ENCODE data around the gene LIN28A.
"Not testable (repeated sequence)": the region's sequence is repeated elsewhere in the genome, so short reads cannot be mapped to it uniquely, and the experiment has no call there.

The LIN28A gene

DNA sequence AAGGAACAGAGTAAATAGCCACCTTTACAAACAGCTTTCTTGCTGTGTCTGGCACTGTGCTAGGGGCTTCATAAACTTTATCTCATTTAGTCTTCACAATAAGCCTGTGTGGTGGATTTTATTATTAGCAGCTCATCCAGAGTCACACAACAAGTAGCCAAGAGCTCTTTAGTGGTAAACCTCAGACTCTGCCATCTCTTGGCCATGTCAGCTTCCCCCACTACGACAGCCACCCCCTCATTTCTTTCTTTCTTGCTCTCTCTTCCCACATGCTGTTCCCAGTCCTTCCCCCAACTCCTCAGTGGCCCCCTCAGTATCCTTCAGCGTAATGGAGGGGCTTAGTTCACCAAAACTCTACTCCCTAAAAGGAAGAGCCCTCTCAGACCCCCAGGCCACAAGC, 36.8 kb upstream of the LIN28A start:
- Histone ChIP-seq H3K4me3 (ENCODE audit: low read length) (no peak overlapping the region), H3K4me1 (ENCODE audit: insufficient read depth, low read length) (no peaks in the 10 kb centered on the region), H3K36me3 (ENCODE audit: insufficient read depth, low read length) (no peaks in the 10 kb centered on the region), H3K27me3 (ENCODE audit: insufficient read depth, low read length) (peaks cover 12% of the 10 kb centered on the region), H3K9me3 (ENCODE audit: low read length) (peaks cover 2% of the 10 kb centered on the region), H2AFZ (ENCODE audit: low read depth, low read length) (no peak overlapping the region)

DNA sequence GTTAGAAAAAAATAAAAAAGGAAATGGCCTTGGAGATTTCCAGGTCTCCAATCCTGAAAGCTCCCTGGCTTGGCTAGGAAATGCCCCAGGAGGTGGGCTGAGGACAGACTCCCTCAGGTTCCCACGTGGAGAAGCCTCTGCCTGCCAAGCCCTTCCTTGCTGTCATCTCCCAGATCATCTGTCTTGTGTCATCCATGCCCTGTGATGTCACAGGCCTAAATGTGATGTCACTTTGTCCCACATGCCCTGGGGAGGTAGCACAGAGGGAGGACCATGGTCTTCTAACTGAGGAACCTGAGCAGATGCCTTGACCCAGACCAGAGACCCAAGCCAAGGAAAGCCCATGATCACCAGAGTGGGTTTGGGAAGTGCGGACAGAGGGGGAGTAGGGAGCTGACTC, 36.3 kb upstream of the LIN28A start:
- not testable (repeated sequence) for H3K4me1 ChIP-seq (ENCODE audit: insufficient read depth, low read length); H3K4me3 ChIP-seq (ENCODE audit: low read length); H2AFZ ChIP-seq (ENCODE audit: low read depth, low read length); H3K9me3 ChIP-seq (ENCODE audit: low read length); H3K36me3 ChIP-seq (ENCODE audit: insufficient read depth, low read length)
- peaks cover 12% of the 10 kb centered on the region for H3K27me3 ChIP-seq (ENCODE audit: insufficient read depth, low read length)

DNA sequence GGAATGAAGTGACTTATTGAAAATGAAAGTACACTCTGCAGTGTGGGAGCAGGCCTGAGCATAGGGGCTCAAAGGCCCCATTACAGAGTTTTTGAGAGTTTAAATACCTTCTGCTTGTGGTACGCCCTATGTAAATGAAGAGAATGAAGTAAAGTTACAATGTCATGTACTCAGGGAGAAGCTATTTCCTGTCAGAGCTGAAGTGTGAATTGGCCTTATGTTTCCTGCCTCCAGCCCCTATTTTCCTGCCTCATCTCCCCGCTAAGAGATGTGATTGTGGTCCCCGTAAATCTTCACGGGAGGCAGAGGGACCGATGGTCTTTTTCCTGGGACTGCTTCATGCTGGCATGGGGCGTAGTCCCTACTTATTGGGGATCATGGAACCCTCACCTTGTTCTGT, 35.5 kb upstream of the LIN28A start:
- H3K36me3 ChIP-seq (ENCODE audit: insufficient read depth, low read length): no peaks in the 10 kb centered on the region
- H3K27me3 ChIP-seq (ENCODE audit: insufficient read depth, low read length): peaks cover 12% of the 10 kb centered on the region
- no peak overlapping the region for H2AFZ ChIP-seq (ENCODE audit: low read depth, low read length)
- peaks cover 2% of the 10 kb centered on the region for H3K9me3 ChIP-seq (ENCODE audit: low read length)
- H3K4me1 ChIP-seq (ENCODE audit: insufficient read depth, low read length): no peaks in the 10 kb centered on the region
- H3K4me3 ChIP-seq (ENCODE audit: low read length): no peak overlapping the region

DNA sequence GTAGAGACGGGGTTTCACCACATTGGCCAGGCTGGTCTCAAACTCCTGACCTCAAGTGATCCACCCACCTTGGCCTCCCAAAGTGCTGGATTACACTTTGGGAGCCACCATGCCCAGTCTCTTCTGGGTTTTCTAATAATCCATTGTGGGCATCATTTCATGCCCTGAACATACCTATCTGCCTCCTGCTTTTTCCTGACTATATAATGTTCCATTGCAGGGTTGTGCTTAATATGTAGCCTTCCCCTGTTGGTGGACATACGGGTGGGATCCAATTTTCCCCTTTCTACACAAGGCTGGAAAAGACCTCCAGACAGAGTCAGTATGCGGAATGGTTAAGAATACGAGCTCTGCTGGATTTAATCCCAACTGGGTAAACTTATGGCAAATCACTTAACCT, 34.6 kb upstream of the LIN28A start:
- Histone ChIP-seq H3K4me1 (ENCODE audit: insufficient read depth, low read length) (no peaks in the 10 kb centered on the region), H3K36me3 (ENCODE audit: insufficient read depth, low read length) (no peaks in the 10 kb centered on the region), H2AFZ (ENCODE audit: low read depth, low read length) (no peak overlapping the region), H3K9me3 (ENCODE audit: low read length) (peaks cover under 1% of the 10 kb centered on the region), H3K4me3 (ENCODE audit: low read length) (no peak overlapping the region), H3K27me3 (ENCODE audit: insufficient read depth, low read length) (peaks cover 12% of the 10 kb centered on the region)

DNA sequence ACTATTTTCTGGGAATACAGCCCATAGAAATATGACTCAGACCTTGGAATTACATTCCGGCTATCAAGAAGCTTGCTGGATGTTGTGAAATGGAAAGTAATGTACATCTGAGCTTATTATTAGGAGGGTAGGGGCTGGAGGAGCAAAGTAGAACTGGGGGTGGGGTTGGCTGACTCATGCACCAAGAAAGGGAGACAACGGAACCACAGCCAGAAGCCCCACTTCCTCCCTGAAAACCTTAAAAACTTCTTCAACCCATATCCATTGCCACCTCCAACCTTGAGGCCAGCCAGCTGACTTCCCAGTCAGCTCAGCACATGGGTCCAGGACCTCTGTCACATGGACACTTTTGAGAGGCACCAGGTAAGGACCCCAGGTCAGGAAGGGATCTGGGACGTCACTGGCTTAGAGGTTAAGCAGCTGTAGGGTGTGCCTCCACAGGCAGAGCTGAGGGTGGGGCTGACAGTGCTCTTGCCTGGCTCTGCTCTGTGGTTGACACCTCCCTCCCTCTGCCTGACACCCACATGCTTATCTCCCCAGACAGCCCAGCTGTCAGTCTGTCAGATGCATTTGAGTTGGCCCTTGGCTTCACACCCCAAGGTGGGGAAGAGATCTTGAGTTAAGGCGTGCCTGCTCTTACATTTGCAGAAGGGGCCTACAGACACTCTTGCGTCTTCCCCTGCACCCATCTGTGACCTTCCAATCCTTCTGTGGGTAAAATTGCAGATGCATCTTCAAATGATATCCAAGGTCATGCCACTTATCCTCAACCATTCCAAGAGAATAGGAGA, 32.3 kb upstream of the LIN28A start:
- Histone ChIP-seq H3K9me3 (ENCODE audit: low read length) (no peaks in the 10 kb centered on the region), H3K36me3 (ENCODE audit: insufficient read depth, low read length) (no peaks in the 10 kb centered on the region), H3K4me1 (ENCODE audit: insufficient read depth, low read length) (no peaks in the 10 kb centered on the region), H3K4me3 (ENCODE audit: low read length) (no peak overlapping the region), H3K27me3 (ENCODE audit: insufficient read depth, low read length) (peaks cover 12% of the 10 kb centered on the region), H2AFZ (ENCODE audit: low read depth, low read length) (no peak overlapping the region)

DNA sequence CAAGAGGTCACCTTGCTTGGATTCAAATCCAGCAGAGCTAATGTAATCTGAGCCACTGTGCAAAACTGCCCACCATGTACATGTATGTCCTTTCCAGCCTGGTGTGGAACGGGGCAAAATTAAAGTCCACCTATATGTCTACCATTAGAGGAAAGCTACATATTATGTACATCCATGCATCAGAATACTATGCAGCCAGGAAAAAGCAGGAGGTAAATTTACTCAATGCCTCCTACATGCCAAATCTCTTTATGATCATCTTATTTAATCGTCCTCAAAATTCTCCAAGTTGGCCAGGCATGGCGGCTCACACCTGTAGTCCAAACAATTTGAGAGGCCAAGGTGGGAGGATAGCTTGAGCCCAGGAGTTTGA, 31.8 kb upstream of the LIN28A start:
- H3K4me3 ChIP-seq (ENCODE audit: low read length): no peak overlapping the region
- H3K36me3 ChIP-seq (ENCODE audit: insufficient read depth, low read length): no peaks in the 10 kb centered on the region
- peaks cover 10% of the 10 kb centered on the region for H3K27me3 ChIP-seq (ENCODE audit: insufficient read depth, low read length)
- no peaks in the 10 kb centered on the region for H3K4me1 ChIP-seq (ENCODE audit: insufficient read depth, low read length)
- no peak overlapping the region for H2AFZ ChIP-seq (ENCODE audit: low read depth, low read length)
- H3K9me3 ChIP-seq (ENCODE audit: low read length): no peaks in the 10 kb centered on the region

DNA sequence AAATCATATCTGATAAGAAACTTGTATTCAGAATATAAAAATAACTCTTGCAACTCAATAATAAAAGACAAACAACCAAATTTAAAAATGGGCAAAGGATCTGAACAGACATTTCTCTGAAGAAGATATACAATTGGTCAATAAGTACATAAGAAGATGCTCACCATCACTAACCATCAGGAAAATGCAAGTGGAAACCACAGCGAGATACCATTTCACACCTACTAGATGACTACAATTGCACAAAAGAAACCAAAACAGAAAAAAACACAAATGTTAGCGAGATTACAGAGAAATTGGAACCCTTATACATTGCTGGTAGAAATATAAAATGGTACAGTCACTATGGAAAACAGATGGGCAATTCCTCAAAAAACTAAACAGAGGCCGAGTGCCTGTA, 26.5 kb upstream of the LIN28A start:
- Histone ChIP-seq H3K9me3 (ENCODE audit: low read length) (no peaks in the 10 kb centered on the region), H3K4me1 (ENCODE audit: insufficient read depth, low read length) (no peaks in the 10 kb centered on the region), H3K27me3 (ENCODE audit: insufficient read depth, low read length) (no peaks in the 10 kb centered on the region), H3K4me3 (ENCODE audit: low read length) (no peak overlapping the region), H2AFZ (ENCODE audit: low read depth, low read length) (no peak overlapping the region), H3K36me3 (ENCODE audit: insufficient read depth, low read length) (no peaks in the 10 kb centered on the region)

DNA sequence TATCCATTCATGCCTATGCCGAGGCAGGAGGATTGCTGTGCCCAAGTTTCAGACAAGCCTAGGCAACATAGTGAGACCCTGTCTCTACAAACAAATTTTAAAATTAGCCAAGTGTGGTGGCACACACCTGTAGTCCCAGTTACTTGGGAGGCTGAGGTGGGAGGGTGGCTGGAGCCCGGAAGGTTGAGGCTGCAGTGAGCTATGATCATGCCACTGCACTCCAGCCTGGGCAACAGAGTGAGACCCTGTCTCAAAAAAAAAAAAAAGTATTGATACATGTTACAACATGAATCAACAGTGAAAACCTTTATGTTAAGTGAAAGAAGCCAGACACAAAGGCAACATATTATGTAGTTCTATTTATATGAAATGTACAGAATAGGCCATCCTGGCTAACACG, 25.6 kb upstream of the LIN28A start:
- not testable (repeated sequence) for H3K27me3 ChIP-seq (ENCODE audit: insufficient read depth, low read length); H3K9me3 ChIP-seq (ENCODE audit: low read length); H3K4me3 ChIP-seq (ENCODE audit: low read length); H2AFZ ChIP-seq (ENCODE audit: low read depth, low read length); H3K4me1 ChIP-seq (ENCODE audit: insufficient read depth, low read length); H3K36me3 ChIP-seq (ENCODE audit: insufficient read depth, low read length)

DNA sequence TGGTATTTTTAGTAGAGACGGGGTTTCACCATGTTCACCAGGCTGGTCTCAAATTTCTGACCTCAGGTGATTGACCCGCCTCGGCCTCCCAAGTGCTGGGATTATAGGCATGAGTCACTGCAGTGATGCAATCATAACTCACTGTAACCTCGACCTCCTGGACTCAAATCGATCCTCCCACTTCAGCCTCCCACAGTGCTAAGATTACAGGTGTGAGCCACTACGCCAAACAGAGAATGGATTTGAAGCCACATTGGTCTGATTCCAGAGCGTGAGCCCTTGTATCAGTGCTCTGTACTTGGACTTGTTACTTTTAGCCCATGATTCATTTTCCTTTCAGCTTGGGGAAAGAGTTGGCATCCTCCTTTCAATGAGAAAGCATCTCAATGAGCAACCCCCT, 23.2 kb upstream of the LIN28A start:
- no peaks in the 10 kb centered on the region for H3K4me1 ChIP-seq (ENCODE audit: insufficient read depth, low read length)
- no peak overlapping the region for H2AFZ ChIP-seq (ENCODE audit: low read depth, low read length)
- H3K4me3 ChIP-seq (ENCODE audit: low read length): no peak overlapping the region
- H3K36me3 ChIP-seq (ENCODE audit: insufficient read depth, low read length): no peaks in the 10 kb centered on the region
- no peaks in the 10 kb centered on the region for H3K27me3 ChIP-seq (ENCODE audit: insufficient read depth, low read length)
- H3K9me3 ChIP-seq (ENCODE audit: low read length): no peaks in the 10 kb centered on the region

DNA sequence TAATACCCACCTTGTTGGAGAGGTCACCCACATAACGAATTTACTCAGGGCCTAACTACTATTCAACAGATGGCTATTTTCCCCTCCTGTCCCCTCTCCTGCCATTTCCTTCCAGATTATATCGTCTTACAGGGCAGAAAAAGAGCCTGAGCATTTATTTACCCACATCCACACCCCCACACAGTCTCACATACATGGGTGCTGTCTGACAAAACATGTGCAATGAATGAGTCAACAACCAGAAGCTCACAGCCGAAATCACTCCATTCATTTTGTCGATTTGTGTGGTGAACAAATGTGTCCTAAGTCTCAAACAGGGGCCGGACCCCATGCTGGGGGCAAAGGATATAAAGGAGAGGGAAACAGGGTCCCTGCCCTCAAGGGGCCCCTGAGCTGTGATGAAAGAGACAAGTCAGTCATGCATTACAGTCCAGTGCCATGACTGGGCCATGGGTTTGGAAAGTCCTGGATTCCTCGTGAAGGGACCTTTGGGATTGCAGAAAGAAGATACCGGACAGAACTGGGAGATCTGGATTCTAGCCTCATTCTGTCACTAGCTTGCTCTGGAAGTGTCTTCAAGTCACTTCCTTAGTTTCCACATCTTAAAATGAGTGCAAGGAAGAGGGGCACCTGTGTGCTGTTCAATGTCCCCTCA, 21.7 kb upstream of the LIN28A start:
- Histone ChIP-seq H3K36me3 (ENCODE audit: insufficient read depth, low read length) (no peaks in the 10 kb centered on the region), H2AFZ (ENCODE audit: low read depth, low read length) (no peak overlapping the region), H3K27me3 (ENCODE audit: insufficient read depth, low read length) (no peaks in the 10 kb centered on the region), H3K4me1 (ENCODE audit: insufficient read depth, low read length) (no peaks in the 10 kb centered on the region), H3K4me3 (ENCODE audit: low read length) (no peak overlapping the region), H3K9me3 (ENCODE audit: low read length) (no peaks in the 10 kb centered on the region)

DNA sequence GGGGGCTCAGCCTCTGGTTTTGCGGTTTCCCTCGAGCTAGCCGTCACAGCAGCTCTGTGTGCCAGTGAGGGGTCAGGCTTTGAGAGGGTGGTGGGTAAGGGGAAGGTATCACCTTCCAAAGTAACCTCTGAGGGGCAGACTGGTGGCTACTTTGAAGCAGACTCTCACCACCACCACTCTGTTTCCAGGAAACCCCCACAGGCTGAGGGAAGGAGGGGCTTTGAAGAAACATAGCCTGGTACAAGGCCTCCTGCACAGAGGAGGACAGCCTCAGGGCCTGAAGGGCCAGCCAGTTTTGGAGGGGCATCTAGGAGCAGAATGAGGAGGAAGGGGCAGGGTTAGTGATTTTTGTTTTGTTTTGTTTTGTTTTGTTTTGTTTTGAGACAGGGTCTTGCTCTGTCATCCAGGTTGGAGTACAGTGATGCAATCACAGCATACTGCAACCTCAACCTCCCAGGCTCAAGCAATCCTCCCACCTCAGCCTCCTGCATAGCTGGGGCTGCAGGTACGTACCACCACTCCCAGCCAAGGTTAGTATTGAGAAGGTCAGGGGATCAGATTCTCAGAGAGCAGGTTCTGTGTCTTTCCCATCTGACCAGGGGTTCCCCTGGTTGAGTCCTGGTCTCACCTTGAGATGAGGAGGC, 20.9 kb upstream of the LIN28A start:
- Histone ChIP-seq H3K9me3 (ENCODE audit: low read length) (no peaks in the 10 kb centered on the region), H3K27me3 (ENCODE audit: insufficient read depth, low read length) (no peaks in the 10 kb centered on the region), H3K36me3 (ENCODE audit: insufficient read depth, low read length) (no peaks in the 10 kb centered on the region), H2AFZ (ENCODE audit: low read depth, low read length) (no peak overlapping the region), H3K4me3 (ENCODE audit: low read length) (no peak overlapping the region), H3K4me1 (ENCODE audit: insufficient read depth, low read length) (no peaks in the 10 kb centered on the region)

DNA sequence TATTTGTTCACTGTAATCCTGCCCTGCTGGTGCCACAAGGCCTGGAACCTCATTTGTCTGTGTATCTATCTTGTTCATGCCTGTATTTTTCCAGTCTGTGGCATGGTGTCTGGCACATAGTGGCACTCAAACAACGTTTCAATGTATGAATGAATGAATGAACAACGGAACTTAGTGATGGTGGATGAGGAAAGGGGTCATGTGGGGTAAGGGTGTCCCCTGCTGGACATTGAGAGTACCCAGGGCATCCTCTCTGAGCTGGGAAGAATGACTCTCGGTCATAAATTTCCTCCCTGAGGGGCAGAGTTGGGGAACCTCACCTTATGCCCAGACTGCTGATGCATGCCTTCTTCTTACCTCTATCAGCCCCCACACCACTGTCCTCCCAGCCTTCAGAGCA, 19.2 kb upstream of the LIN28A start:
- no peaks in the 10 kb centered on the region for H3K36me3 ChIP-seq (ENCODE audit: insufficient read depth, low read length)
- H3K4me3 ChIP-seq (ENCODE audit: low read length): no peak overlapping the region
- no peaks in the 10 kb centered on the region for H3K9me3 ChIP-seq (ENCODE audit: low read length)
- H3K27me3 ChIP-seq (ENCODE audit: insufficient read depth, low read length): no peaks in the 10 kb centered on the region
- H2AFZ ChIP-seq (ENCODE audit: low read depth, low read length): no peak overlapping the region
- no peaks in the 10 kb centered on the region for H3K4me1 ChIP-seq (ENCODE audit: insufficient read depth, low read length)

DNA sequence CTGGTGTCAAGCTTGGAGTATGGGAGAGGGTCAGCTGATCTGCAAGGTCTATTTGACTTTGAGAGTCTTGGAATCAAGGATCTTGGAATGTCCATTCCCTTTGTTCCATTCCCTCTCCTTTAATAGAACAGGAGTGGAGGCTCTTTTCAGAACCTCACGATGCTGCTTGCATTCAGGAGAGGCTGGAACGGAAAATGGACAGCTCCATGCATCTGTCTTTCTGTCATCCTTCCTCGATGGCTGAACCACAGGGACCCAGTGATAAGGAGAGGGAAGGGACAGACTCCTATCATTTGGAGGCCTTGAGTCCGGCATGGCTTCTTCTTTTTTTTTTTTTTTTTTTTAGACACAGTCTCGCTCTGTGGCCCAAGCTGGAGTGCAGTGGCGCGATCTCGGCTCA, 14.9 kb upstream of the LIN28A start:
- no peaks in the 10 kb centered on the region for H3K9me3 ChIP-seq (ENCODE audit: low read length)
- H3K36me3 ChIP-seq (ENCODE audit: insufficient read depth, low read length): no peaks in the 10 kb centered on the region
- H3K4me1 ChIP-seq (ENCODE audit: insufficient read depth, low read length): no peaks in the 10 kb centered on the region
- H2AFZ ChIP-seq (ENCODE audit: low read depth, low read length): no peak overlapping the region
- H3K27me3 ChIP-seq (ENCODE audit: insufficient read depth, low read length): no peaks in the 10 kb centered on the region
- no peak overlapping the region for H3K4me3 ChIP-seq (ENCODE audit: low read length)
